GM21515 (cell line): ENCODE results near the gene TYW1B.
"Not testable (repeated sequence)": the region's sequence is repeated elsewhere in the genome, so short reads cannot be mapped to it uniquely, and the experiment has no call there.

Source experiments
- ATAC-seq: cut with Tn5 transposase; IDR thresholded peaks from one replicate; pipeline ENCODE4 v1.9.1; 2021; ENCODE audit not compliant: unreplicated experiment

Gene TYW1B

DNA sequence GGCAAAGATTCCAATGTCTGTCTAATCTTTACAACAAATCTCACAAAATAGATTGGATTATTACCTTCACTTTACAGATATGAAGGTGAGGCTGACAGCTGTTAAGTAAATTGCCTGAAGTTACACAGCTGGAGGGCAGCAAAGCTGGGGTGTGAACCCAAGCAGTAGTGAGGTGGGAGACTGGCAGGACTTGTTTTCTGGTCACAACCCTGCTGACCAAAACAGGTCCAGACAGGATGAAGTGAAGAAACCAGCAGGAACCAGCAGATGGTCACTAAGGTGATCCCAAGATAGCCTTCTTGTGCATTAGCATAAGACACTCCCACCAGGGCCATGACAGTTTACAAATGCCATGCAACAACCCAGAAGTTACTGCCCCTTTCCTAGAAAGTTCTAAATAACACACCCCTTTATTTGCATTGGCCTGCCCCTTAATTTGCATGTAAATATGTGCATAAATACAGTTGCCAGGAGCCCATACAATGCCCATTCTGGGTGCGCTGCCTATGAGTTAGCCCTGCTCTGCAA, 195.2 kb downstream of the TYW1B start:
- not testable (repeated sequence) for ATAC-seq

DNA sequence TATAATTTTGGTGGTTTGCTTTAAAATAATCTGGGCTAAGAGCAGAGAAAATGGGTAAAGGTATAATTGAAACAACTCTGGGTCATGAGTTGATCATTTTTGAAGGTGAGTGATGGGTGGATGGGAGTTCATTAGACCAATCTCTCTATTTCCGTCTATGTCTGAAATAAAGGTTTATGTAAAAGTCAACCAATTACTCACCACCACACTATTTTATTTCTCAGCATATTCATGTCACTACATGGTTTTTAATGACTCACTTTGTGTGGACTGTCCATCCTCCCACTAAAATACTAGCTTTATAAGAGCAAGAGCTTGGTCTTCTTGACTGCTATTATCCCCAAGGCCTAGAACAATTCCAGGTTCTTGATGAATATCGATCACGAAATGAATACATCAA, 199.6 kb downstream of the TYW1B start:
- not testable (repeated sequence) for ATAC-seq

DNA sequence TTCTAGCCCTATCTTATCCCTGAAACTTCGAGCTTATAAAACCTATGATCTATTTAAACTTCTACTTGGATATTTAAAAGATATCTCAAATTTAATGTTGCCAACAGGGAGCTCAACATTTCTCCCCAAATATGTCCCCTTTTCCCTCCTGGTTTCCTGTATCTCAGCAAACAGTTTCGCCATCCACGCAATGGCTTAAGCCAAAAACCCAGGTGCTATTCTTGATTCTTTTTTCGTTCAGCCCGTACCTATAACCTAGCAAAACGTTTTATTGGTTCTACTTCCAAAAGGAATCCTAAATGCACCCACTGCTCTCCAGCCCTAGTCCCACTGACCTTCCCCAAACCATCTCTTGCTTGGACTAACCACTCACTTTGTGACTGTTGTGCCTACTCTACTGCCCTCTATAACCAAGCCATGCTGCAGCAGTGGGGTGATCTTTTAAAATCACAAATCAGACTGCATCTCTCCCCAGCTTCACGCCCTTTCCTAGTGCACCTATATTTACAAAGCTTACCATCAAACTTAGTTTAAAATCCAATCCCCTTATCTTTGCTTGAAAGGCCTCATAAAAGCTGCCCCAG, 201.5 kb downstream of the TYW1B start:
- ATAC-seq, result not testable (repeated sequence)

DNA sequence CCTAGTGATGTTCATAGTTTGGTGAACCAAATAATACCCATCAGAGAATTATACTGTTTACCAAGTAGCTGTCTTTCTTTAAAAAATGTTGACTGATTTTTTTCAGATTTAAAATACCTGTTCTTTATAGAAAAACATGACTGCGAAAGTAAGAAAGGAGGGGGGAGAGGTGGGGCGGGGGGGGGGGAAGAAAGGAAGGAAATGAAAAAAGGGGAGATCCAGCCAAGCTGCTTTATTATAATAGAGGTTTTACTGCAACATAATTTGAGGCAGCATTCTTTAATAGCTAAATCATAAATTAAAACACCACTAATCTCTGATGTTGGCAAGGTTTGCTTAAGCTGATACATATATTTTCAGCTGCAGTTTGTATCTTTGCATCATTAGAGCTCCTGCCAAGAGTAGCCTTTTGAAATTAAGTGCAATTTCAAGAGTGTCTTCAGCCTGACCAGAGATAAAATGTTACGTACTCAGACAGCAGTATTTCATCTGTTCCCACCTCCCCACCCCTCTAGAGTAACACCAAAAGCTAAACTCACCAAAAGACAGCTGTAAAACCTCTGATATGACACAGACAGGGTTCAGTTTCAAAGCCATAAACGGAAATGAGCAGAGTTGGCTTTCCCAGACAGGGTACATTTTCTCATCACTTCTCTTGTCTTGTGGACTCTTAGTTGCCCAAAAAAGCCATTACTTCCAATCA, 202.1 kb downstream of the TYW1B start:
- ATAC-seq, result peak; percentile 93

DNA sequence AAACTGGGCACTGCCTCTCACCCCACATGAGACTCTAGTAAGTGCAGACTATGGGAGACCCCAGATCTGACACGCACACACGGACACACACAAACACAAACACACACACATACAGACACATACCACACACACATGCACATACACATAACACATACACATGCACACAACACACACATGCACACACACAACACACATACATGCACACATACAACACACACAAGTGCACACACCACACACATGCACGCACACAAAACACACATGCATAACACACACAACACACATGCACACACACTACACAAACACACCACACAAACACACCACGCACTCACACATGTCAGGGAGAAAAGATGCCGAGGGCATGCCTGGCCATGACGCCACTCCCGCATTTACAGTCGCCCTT, 205.5 kb downstream of the TYW1B start:
- no peak for ATAC-seq

DNA sequence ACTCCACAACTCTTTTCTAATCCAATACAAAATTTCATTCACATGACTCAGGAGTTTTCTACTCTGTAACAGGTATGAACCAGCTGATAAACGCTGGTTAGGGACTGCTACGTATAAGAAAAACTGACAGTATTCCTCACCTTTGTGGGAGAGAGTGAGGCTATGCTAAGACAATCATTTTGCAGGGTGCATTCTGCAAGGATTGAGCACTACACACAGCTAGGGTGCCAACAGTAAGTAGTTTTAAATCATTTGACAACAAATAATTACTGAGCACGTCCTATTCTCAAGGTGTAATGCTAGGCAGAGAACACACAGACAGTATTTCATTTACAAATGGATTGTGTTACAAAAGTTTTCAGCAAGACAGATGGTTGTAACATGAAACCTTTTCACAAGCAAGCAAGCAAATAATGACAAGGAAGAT, 206.2 kb downstream of the TYW1B start:
- not testable (repeated sequence) for ATAC-seq

DNA sequence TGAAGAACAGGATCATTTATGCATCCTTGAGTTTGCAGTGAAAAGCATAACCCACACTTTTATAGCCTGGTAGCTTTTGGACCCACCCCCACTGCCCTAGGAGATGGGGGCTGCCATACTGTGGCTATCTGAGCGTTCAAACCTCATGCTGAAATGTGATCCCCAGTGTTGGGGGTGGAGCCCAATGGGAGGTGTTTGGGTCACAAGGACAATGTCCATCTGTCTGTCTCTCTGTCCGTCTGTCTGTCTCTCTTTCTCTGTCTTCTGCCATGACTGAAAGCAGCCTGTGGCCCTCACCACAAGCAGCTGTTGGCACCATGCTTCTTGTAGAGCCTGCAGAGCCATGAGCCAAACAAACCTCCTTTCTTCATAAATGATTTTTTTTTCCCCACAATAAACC, 207.1 kb downstream of the TYW1B start:
- ATAC-seq, result not testable (repeated sequence)

DNA sequence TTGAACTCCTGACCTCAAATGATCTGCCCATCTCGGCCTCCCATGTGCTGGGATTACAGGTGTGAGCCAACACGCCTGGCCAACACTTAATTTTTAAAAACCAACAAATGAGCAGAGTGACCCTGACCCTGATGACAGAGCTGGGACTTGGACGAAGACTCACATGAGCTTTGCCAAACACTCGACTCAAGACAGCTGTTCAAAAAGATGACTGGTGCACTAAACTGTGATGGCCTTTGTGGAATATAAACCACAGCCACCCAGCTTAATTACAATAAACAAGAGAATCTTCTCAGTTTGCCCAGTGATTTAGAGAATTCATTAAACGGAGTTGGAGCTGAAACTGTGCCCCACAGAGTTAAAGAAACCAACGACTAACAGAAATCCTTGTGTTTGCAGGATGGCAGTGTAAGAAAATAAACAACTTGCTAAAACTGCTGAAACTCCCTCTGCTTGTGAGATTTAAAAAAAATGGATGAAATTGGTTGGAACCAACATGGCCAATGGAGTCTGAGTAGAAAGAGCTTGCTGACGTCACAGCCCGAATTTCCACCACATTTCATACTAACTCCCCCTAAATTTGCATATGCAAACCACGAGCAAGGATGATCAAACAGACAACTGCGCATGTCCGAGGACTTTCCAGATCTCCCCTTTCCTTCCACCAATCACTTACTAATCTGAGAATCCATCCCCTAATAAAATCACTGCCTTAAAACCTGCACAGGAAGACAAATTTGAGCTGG, 209.4 kb downstream of the TYW1B start:
- ATAC-seq, result not testable (repeated sequence)

DNA sequence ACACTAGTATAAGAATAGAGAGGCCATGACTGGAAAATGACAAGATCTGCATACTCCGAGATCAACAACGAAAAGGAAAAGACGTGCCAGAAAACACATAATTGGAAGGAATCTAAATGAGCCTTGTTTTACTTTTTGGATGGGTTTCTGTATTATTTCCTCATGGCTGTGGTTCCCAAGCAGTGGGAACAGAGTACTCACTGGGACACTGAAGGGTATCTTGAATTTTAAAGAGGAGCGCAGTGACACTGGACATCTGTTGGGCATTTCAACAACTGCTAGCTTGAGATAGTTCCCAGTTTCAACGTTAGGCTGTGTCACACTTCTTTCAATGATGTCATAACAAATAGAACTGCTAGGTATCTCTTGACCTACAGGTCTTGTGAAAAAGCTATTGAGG, 218.2 kb downstream of the TYW1B start:
- not testable (repeated sequence) for ATAC-seq

DNA sequence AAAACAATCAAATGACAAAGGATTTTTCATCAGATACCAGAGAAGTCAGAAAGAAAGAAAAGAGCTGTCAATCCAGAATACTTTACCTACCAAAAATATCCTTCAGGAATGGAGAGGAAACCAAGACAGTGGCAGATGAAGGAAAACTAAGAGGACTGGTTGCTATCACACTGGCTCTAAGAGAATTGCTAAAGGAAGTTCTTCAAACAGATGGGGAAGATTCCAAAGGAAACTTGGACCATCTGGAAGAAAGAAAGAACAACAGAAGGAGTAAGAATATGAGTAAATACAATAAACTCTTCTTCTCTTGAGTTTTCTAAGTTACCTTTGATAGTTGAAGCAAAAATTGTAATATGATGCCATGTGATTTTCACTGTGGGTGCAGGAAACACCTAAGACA, 220.0 kb downstream of the TYW1B start:
- not testable (repeated sequence) for ATAC-seq

DNA sequence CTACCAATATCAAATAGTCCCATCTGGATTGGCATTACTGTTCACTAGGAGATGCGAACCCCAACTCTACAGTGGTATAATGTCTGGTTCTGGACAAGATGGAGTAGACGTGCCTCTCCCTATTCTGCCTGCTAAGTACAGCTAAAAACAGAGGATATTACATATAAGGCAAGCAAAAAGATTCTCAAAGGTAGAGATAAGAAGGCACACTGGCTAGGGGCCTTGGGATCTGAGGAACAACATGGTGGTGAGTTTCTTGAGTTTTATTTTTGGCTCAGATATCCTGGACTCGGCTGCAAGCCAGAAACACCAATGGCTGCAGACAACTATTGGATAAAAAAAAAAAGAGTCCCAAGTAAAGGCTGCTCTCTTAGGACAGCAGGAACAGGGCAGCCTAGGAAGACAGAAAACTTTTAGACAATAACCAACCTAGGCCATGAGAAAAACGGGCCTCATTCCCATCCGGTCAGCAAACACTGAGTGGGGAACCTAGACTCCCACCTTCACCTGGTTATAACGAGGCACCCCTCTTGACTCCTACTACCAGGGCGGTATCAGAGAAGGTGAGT, 222.1 kb downstream of the TYW1B start:
- ATAC-seq, result not testable (repeated sequence)

DNA sequence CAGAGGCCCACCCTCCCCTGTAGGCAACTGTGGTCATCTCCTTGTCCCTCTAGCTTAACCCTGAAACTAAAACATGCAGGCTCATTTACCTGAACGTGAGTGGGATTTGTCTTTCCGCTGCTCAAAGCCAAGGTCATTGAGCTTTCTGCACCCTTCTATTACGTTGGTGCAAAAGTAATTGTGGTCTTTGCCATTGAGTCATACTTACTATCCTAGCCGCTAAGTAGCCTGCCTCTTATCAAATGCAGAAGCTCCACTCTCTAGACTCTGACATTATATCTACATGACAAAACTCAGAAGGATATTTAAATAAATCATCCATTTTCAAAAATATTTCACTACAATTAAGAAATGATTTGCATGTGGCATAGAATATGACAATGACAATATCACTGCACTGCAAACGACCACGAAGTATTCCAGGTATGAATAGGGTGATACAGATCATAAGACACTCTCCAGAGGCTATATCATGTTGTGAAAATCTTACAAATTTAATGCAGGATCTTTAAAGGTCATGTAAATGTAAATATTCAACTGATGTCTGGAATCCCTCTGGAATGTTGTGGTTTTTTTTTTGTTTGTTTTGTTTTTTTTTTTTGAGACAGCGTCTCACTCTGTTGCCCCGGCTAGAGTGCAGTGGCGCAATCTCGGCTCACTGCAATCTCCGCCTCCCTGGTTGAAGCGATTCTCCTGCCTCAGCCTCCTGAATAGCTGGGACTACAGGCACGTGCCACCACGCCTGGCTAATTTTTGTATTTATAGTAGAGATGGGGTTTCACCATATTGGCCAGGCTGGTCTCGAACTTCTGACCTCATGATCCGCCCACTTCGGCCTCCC, 223.0 kb downstream of the TYW1B start:
- not testable (repeated sequence) for ATAC-seq

DNA sequence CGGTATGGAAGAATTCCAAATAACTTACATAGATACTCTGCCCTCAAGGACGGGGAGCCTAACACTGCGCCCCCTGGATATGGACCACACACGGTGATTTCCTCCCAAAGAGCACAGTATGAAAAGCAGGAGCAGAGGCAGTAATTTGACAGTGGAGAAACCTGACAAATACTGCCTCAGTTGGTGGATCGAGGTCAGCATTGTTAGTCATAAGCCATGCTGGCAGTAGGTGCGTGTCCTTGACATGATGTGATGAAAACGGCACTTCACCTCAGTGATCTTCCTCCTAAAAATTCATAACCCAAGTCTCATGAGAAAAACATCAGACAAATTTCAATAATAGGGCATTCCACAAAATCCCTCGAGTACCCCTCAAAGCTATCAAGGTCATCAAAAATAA, 224.5 kb downstream of the TYW1B start:
- ATAC-seq, result not testable (repeated sequence)

DNA sequence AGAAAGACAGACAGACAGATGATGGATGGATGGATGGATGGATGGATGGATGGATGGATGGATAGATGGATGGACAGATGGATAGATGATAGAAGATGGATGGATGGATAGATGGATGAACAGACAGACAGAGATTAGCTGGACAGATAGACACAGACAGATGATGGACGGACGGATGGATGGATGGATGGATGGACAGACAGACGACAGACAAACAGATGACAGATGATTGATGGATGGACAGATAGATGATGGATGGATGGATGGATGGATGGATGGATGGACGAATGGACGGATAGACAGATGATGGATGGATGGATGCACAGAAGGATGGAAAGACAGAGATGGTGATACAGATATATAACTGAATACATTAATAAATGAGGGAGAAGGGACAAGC, 224.9 kb downstream of the TYW1B start:
- ATAC-seq, result no peak

DNA sequence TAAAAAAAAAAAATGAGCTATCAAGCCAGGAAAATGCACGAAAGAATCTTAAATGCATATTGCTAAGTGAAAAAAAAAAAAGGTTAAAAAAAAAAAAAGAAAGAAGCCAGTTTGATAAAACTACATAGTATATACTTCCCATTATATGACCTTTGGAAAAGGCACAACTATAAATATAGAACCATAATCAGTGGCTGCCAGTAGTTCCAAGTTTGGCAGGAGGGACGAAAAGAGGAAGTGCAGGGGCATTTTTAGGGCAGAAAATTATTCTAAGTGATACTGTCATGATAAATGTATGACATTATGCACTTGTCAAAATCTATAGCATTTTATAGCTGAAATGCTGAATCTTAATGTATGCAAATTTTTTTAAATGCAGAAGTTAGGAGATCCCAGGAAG, 226.3 kb downstream of the TYW1B start:
- ATAC-seq, result not testable (repeated sequence)

DNA sequence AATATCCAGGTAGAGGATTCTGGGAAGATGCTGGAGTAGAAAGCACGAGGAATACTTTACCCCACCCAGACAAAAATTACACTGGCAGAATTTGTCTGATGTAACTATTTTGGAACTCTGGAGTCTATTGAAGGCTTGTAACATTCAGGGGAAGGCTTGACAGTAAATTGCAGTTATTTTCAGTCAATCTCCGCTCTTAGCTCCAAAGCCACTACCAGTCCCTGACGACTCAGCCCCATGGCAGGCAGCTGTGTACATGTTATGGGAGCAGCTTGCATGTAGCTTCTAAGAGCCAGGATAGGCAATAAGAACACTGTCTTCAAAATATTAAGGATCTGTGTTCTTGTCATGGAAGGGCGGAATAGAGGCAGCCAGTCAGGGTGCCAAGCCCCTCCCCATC, 238.0 kb downstream of the TYW1B start:
- not testable (repeated sequence) for ATAC-seq

DNA sequence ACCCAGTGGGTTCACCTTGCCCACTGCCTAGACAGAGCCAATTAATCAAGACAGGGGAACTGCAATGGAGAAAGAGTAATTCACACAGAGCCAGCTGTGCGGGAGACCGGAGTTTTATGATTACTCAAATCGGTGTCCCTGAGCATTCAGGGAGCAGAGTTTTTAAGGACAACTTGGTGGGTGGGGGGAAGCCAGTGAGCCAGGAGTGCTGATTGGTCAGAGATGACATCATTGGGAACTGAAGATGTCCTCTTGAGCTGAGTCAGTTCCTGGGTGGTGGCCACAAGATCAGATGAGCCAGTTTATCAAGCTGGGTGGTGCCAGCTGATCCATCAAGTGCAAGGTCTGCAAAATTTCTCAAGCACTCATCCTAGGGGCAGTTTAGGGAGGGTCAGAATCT, 240.7 kb downstream of the TYW1B start:
- ATAC-seq, result not testable (repeated sequence)

DNA sequence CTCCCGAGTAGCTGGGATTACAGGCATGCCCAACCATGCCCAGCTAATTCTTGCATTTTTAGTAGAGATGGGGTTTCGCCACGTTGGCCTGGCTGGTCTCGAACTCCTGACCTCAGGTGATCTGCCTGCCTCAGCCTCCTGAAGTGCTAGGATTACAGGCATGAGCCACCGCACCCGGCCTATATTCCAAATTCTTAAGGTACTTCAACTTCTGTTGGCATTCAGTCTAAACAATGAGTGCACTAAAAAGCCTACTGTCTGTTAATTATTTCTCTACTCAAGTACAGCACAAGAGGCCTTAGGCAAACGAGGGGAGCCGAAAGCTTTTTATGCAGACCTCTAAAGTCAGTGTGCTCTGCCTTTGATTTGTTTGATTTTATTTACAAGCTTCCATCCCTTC, 243.4 kb downstream of the TYW1B start:
- ATAC-seq, result not testable (repeated sequence)

DNA sequence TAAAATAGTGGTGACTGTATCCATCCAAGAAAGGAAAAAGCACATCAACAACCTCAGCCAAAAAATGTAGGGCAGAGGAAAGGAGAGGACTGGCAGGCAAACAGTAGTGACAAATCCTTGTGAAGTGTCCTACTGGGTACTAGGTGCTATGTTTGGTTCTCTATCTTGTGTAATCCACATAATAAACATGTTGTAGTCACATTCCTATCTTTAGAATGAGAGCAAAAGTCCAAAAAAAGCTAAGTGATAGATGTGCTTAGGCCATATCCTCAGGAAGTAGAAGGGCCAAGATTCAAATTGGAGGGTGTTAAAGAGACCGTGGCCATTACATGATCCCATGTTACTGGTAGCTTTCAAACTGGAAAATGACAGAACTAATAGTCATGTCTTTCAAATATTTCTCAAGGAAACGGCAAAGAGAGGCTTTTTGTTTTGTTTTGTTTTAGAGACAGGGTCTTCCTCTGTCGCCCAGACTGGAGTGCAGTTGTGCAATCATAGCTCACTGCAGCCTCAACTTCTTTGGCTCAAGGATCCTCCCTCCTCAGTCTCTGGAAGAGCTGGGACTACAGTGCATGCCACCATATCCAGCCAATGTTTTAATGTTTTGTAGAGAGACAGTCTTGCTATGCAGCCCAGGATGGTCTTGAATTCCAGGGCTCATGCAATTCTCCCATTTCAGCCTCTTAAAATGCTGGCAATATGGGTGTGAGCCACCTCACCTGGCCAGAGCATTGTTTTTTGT, 244.2 kb downstream of the TYW1B start:
- not testable (repeated sequence) for ATAC-seq
